22Rv1 (cell line): ENCODE data around the gene HSPA8.

Source experiments
- H3K27ac ChIP-seq: fragments of 450-650 bp; 2 replicates; pipeline ENCODE4 v1.5.1; 2017
- ZFX ChIP-seq: fragments of 450-650 bp; IDR thresholded peaks from 2 replicates; pipeline ENCODE4 v1.6.1; 2017; ENCODE audit warnings: antibody characterized with exemption, borderline replicate concordance
- TF ChIP-seq, protein P1 (sequence below): fragments of 450-650 bp; IDR thresholded peaks from 2 replicates; pipeline ENCODE4 v1.5.1; 2017; ENCODE audit warnings: mild to moderate bottlenecking

The HSPA8 gene

DNA sequence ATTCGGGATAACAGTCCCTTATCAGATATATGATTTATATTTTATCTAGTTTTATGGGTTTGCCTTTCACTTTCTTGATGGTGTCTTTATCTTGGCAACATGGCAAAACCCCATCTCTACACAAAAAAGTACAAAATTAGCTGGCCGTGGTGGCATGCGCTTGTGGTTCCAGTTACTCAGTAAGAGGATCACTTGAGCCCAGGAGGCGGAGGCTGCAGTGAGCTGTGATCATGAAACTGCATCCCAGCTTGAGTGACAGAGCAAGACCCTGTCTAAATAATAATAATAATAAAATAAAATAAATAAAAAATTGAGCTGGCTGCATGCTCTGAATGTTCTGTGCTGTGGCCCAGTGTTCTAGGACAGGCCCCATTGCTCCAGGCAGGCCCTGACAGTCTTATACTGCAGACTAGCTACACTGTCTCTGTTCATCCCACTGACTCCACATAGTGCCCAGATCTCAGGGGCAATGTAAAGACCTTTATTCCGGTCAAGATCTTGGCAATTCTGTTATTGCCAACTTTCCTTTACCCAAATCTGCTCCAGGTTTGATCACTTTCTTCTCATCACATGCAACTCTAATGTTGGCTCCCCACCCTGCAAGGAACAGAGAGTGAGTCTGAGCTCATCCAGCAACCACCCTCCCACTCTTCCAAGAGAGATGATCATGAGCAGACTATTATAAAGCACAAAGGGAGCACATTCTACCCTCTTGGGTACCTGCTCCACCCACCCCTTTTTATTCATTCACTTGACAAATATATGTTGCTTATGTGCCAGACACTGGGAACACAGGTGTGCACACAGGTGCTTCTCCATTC lies 8.8 kb downstream of the HSPA8 start:
- no peak overlapping the region for H3K27ac ChIP-seq
- no peak for TF ChIP-seq ZFX
- TF ChIP-seq, protein P1, sequence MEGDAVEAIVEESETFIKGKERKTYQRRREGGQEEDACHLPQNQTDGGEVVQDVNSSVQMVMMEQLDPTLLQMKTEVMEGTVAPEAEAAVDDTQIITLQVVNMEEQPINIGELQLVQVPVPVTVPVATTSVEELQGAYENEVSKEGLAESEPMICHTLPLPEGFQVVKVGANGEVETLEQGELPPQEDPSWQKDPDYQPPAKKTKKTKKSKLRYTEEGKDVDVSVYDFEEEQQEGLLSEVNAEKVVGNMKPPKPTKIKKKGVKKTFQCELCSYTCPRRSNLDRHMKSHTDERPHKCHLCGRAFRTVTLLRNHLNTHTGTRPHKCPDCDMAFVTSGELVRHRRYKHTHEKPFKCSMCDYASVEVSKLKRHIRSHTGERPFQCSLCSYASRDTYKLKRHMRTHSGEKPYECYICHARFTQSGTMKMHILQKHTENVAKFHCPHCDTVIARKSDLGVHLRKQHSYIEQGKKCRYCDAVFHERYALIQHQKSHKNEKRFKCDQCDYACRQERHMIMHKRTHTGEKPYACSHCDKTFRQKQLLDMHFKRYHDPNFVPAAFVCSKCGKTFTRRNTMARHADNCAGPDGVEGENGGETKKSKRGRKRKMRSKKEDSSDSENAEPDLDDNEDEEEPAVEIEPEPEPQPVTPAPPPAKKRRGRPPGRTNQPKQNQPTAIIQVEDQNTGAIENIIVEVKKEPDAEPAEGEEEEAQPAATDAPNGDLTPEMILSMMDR, result no peak

DNA sequence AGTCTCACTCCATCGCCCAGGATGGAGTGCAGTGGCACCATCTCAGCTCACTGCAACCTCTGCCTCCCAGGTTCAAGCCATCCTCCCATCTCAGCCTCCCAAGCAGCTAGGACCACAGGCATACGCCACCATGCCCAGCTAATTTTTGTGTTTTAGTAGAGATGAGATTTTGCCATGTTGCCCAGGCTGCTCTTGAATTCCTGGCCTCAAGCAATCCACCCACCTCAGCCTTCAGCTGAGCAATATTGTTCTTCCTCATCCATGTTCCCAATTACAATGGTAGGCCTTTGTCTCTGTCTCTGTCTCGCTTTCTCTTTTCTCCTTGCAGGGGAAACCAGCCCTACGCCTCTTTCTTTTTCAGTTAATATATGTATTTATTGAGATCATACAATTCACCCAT lies 10.3 kb downstream of the HSPA8 start:
- TF ChIP-seq ZFX, result no peak
- TF ChIP-seq, protein P1, result no peak
- no peak overlapping the region for H3K27ac ChIP-seq

DNA sequence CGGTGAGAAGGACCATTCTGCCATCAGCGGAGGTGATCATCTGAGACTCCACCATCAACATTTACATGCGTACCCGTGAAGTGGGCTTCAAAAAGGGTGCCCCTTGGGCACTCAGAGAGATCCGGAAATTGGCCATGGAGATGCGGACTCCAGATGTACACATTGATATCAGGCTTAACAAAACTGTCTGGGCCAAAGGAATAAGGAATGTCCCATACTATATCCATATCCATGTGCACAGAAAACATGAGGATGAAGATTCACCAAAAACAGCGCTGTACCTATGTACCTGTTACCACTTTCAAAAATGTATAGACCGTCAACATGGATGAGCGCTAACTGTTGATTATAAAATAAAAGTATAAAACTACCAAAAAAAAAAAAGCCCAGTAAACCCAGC lies 10.8 kb downstream of the HSPA8 start:
- TF ChIP-seq ZFX, result no peak
- TF ChIP-seq, protein P1, result no peak
- no peak overlapping the region for H3K27ac ChIP-seq

DNA sequence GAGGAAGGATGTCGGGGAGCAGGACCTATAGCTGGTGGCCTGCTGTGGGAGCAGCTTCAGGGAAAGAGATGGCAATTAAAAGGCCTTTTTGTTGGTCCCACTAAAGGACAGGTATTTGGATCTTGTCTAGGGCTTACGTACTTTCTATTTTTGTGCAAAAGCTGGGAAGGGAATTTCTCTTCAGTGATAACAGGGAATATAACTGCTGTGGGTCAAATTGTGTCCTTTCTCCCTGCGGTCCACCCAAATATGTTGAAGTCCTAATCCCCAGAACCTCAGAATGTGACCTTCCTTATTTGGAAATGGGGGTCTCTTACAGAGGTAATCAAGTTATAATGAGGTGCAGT lies 14.0 kb downstream of the HSPA8 start:
- TF ChIP-seq, protein P1, result no peak
- no peak for TF ChIP-seq ZFX
- H3K27ac ChIP-seq, result no peak overlapping the region

DNA sequence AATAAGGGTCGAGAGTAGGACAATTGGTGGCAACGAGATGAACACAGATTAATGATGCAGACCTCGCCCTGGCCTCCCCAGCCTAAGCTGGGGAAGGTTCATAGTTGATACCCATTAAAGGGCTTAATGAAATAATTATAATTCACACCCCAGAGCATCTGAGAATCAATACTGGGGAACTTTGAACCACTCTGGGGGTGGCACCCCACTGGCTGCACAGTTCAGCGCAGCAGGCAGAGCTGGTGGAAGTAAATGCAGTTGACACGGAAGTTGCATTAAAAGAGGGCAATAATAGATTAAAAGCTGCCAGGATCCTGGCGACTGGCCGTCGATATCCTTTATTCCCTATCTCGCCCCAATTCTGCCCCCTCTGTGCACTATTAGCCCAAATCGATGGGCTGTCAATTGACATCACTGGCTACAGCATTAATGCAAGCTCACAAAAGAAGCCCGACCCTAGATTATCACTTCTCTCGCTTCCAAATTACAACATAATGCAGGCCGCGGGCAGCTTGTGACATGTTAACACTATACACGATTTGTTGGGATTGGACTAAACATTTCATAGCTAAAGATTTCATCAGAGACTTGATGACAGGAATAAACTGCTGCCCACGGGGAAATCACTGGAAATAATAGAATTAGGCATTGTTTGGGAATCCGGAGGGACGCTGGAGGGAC lies 14.5 kb downstream of the HSPA8 start:
- TF ChIP-seq, protein P1, result no peak
- TF ChIP-seq ZFX, result no peak
- no peak overlapping the region for H3K27ac ChIP-seq

DNA sequence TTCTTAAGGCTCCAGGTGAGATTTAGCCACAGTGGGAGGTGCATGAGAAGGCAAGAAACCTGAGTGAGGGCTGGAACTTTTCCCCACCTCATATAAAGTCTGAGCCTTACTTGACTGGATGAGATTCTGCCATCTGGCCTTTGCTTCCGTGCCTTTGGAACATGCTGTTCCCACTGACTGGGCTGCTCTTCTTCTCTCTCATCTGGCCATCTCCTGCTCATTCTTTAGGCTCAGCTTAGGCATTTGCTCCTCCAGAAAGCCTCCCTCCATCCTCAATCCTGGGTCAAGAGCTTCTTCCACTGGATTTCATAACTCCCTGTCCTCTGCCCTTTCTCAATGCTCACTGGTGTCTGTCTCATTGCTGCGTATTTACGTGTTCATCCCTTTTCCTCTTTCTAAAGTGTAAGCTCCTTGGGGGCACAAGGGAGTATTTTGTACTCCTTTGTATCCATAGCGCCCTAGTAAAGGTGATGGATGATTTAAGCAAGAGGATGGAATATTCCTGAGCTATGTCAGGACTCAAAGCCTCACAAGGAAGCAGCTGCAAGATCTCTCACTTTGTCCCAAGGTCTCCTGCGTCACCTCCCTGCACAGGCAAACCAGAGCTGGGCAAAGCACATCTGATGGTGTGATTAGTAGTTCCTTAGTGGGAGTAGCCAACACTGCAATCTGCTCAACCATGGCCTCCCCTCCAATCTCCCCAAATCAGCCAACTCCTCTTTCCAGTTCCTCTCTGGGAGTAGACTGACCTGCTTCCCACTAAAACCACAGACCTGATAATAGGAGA lies 15.3 kb downstream of the HSPA8 start:
- no peak for TF ChIP-seq ZFX
- TF ChIP-seq, protein P1, result no peak
- no peak overlapping the region for H3K27ac ChIP-seq
